B cell (primary cell): Measurements from ENCODE around the gene EPB41L4A. TPM values are rescaled to one million over a fixed set of nuclear protein-coding genes. Genes with fewer than 3 reads are reported as not detected.
A peak's percentile ranks its signal among the peaks of the same experiment; 100 is the strongest.

ENCODE experiments used
- ATAC-seq: fragments of 200-7000 bp; cut with Tn5 transposase; one replicate; pipeline ENCODE4 v1.10.0; 2021; ENCODE audit warnings: low read depth, mild to moderate bottlenecking, moderate number of reproducible peaks, moderate library complexity
- CTCF ChIA-PET: fragments of 350-600 bp; sonication (Branson Sonifier 250); formaldehyde crosslinking; loops from one replicate; lab custom pipeline; 2021; ENCODE audit warnings: antibody characterized with exemption, inconsistent platforms; lab: Charles Lee
- POLR2A ChIA-PET: fragments of 350-600 bp; sonication (Branson Sonifier 250); formaldehyde crosslinking; loops from one replicate; lab custom pipeline; 2021; ENCODE audit warnings: antibody characterized with exemption; lab: Charles Lee
- DNase-seq: peaks from one replicate; pipeline ENCODE4 v3.0.0; 2013
- H2AFZ ChIP-seq: 2 replicates; pipeline ENCODE4 v1.6.1; 2012; ENCODE audit warnings: mild to moderate bottlenecking, low read depth, low read length; ENCODE audit not compliant: insufficient read depth, poor library complexity, severe bottlenecking
- H3K27ac ChIP-seq, 2 donors: 1 replicate in 1 of 2; 2 replicates in 1 of 2; pipeline ENCODE4 v1.5.1; 2012 to 2013; ENCODE audit warnings: low read length in 2 of 2, mild to moderate bottlenecking in 2 of 2, moderate library complexity in 1 of 2
- H3K27me3 ChIP-seq, 4 experiments: fragments of 200-600 bp in 1 of 4; sonication (generic) in 1 of 4; replicated peaks in 1 of 4; 1 replicate in 2 of 4; 2 replicates in 2 of 4; pipeline versions ENCODE4 v1.6.1 to v1.7.0; 2013 to 2016; ENCODE audit warnings: low read length in 3 of 4, mild to moderate bottlenecking in 2 of 4, mixed read lengths in 1 of 4, moderate library complexity in 1 of 4; ENCODE audit not compliant: insufficient read depth in 4 of 4, control insufficient read depth in 3 of 4; ENCODE audit errors: control extremely low read depth in 1 of 4
- H3K36me3 ChIP-seq, 2 experiments: replicated peaks in 1 of 2; 1 replicate in 1 of 2; 2 replicates in 1 of 2; pipeline versions ENCODE4 v1.6.1 to v1.7.1; 2013; ENCODE audit warnings: low read length in 1 of 2; ENCODE audit not compliant: insufficient read depth in 2 of 2, control insufficient read depth in 1 of 2; ENCODE audit errors: control extremely low read depth in 1 of 2, extremely low read depth in 1 of 2
- H3K4me1 ChIP-seq, 2 donors: fragments of 200-600 bp in 1 of 2; sonication (generic) in 1 of 2; 1 replicate in 1 of 2; 2 replicates in 1 of 2; pipeline versions ENCODE4 v1.5.1 to v1.6.1; 2013 to 2017; ENCODE audit warnings: low read length in 2 of 2; ENCODE audit not compliant: control insufficient read depth in 2 of 2, insufficient read depth in 2 of 2
- H3K4me2 ChIP-seq: replicated peaks from 2 replicates; pipeline ENCODE3; 2012; ENCODE audit warnings: mild to moderate bottlenecking, low read depth, low read length; ENCODE audit not compliant: poor library complexity, severe bottlenecking
- H3K4me3 ChIP-seq, 5 experiments: fragments of 200-600 bp in 1 of 5; sonication (generic) in 1 of 5; 1 replicate in 3 of 5; 2 replicates in 2 of 5; pipeline versions ENCODE4 v1.5.1 to v1.7.0; 2011 to 2016; ENCODE audit warnings: low read length in 4 of 5, mild to moderate bottlenecking in 4 of 5, low read depth in 2 of 5, control low read depth in 1 of 5, moderate library complexity in 1 of 5; ENCODE audit not compliant: insufficient read depth in 1 of 5; ENCODE audit errors: control extremely low read depth in 1 of 5, extremely low read depth in 1 of 5
- H3K79me2 ChIP-seq: fragments of 200-600 bp; sonication (generic); one replicate; pipeline ENCODE4 v1.6.0; 2016; ENCODE audit warnings: low read length; ENCODE audit not compliant: control insufficient read depth, insufficient read depth
- H3K9ac ChIP-seq: fragments of 200-600 bp; sonication (generic); 2 replicates; pipeline ENCODE4 v1.6.1; 2017; ENCODE audit warnings: mild to moderate bottlenecking, low read length, moderate library complexity
- H3K9me3 ChIP-seq, 3 donors: one replicate each; pipeline versions ENCODE4 v1.6.1 to v1.7.1; 2013; ENCODE audit warnings: low read length in 2 of 3; ENCODE audit not compliant: control insufficient read depth in 2 of 3, insufficient read depth in 1 of 3; ENCODE audit errors: control extremely low read depth in 1 of 3
- H4K20me1 ChIP-seq: 2 replicates; pipeline ENCODE4 v1.6.0; 2012; ENCODE audit warnings: mild to moderate bottlenecking, low read length; ENCODE audit not compliant: insufficient read depth, control insufficient read depth, poor library complexity, severe bottlenecking
- H3K27ac Mint-ChIP-seq: one replicate; pipeline ENCODE4 v1.8.0; 2021; ENCODE audit warnings: mixed read lengths
- H3K27me3 Mint-ChIP-seq: one replicate; pipeline ENCODE4 v1.8.0; 2021; ENCODE audit warnings: mixed read lengths
- H3K4me1 Mint-ChIP-seq: one replicate; pipeline ENCODE4 v1.8.0; 2021; ENCODE audit warnings: mixed read lengths
- H3K4me3 Mint-ChIP-seq: one replicate; pipeline ENCODE4 v1.8.0; 2021; ENCODE audit warnings: mixed read lengths
- H3K9me3 Mint-ChIP-seq: one replicate; pipeline ENCODE4 v1.8.0; 2022; ENCODE audit warnings: mixed read lengths; ENCODE audit not compliant: insufficient read depth
- CTCF ChIP-seq: fragments of 200-600 bp; IDR thresholded peaks from one replicate; pipeline ENCODE4 v1.8.0; 2022; ENCODE audit warnings: antibody characterized with exemption, mild to moderate bottlenecking
- EZH2 ChIP-seq: IDR thresholded peaks from 2 replicates; pipeline ENCODE4 v1.6.1; 2012; ENCODE audit warnings: borderline replicate concordance, low read depth, mild to moderate bottlenecking, moderate library complexity, low read length; ENCODE audit not compliant: insufficient read depth, poor library complexity, severe bottlenecking
- WGBS: methylation state at CpG from one replicate; pipeline ENCODE4 v1.1.5; 2013; ENCODE audit warnings: missing lambda C conversion rate; ENCODE audit not compliant: insufficient coverage; 5-methylcytosine and 5-hydroxymethylcytosine counted together
- intact Hi-C: fragments of 100-400 bp; cut with micrococcal nuclease; formaldehyde crosslinking; loops from one replicate; pipeline ENCODE4 v1.10.0; 2022
- polyA plus RNA-seq: library from polyadenylated mRNA; depleted of rRNA; stranded (reverse); fragments of >200 nt; gene quantifications from 2 replicates; pipeline ENCODE4 v1.2.3, GENCODE V29; 2012
- total RNA-seq, 2 donors: library from RNA; stranded (reverse); fragments of 120-200 nt in 1 of 2; gene quantifications; 1 replicate in 1 of 2; 2 replicates in 1 of 2; pipeline versions ENCODE4 v1.2.3 to v1.2.4, GENCODE V29; 2013 to 2022

EPB41L4A gene
- total and polyA plus RNA-seq, 2 donors (not counting 1 experiment from before 2014, with no cell fraction given), result 1.8 to 12.9 TPM

DNA sequence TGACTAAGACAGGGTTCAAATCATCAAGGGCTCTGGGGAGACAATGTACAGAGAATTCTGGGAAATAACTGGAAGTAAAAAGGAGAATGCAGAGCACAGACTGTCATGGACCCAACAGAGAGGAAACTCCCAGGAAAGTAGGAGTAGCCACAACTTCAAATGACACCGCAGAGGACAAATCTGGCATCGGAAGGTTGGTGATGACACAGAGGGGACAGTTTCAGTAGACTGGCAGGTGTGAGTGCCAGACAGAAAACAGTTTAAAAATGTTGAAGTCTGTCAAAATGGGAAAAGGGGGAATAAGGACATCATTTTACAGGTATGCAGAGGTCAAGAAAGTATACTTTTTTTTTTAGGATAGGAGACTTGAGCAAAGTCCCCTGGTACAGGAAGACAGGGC, 70.2 kb downstream of the EPB41L4A start:
- Histone ChIP-seq H4K20me1 (no peaks in the 10 kb centered on the region), H2AFZ (no peak overlapping the region), H3K4me1 (peaks cover 4 to 7% of the 10 kb centered on the region in 2 donors), H3K4me2 (no peak overlapping the region), H3K9ac (no peak overlapping the region), H3K4me3 (no peak overlapping the region), H3K27ac (no peak overlapping the region), H3K79me2 (no peaks in the 10 kb centered on the region), H3K27me3 (no peaks in the 10 kb centered on the region), H3K9me3 (no peaks in the 10 kb centered on the region), H3K36me3 (no peaks in the 10 kb centered on the region)
- Mint-ChIP-seq H3K27me3 (no peaks in the 10 kb centered on the region), H3K9me3 (no peaks in the 10 kb centered on the region), H3K27ac (no peak overlapping the region), H3K4me1 (peaks cover 8% of the 10 kb centered on the region), H3K4me3 (no peak overlapping the region)
- CTCF ChIA-PET, result no interaction called here
- ATAC-seq, result no peak
- no peak for TF ChIP-seq EZH2
- no peak for TF ChIP-seq CTCF
- intact Hi-C loops, result no loop called here
- DNase-seq, result no peak
- 92% methylated on average over 2 of the region's 2 CpGs for WGBS
- POLR2A ChIA-PET, result no interaction called here

DNA sequence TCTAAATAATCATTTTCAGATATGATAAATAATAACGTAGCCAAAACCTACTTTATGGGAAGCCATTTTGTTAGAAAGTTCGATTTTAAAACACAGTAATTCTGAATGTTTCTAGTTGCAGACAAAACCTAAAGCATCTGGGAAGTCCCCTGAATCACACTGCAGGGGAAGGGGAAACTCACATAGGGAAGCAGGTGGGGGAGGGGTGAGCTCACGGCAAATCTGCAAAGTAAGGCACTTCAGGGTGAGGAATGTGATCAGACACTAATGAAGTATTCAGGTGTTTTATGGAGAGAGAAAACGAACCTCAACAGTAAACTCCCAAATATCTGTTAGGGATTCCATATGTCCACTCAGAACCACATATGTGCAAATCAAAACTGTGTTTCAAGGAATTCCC, 70.7 kb downstream of the EPB41L4A start:
- ChIA-PET POLR2A (no interaction called here), CTCF (no interaction called here)
- no peak overlapping the region for H3K27ac Mint-ChIP-seq
- no peaks in the 10 kb centered on the region for H3K27me3 ChIP-seq
- H3K4me3 ChIP-seq, result no peak overlapping the region
- peak; percentile 10 for DNase-seq
- no peak overlapping the region for H3K9ac ChIP-seq
- no peaks in the 10 kb centered on the region for H3K27me3 Mint-ChIP-seq
- H3K9me3 Mint-ChIP-seq, result no peaks in the 10 kb centered on the region
- no peaks in the 10 kb centered on the region for H4K20me1 ChIP-seq
- H3K4me3 Mint-ChIP-seq, result no peak overlapping the region
- no peaks in the 10 kb centered on the region for H3K36me3 ChIP-seq
- peaks cover 8% of the 10 kb centered on the region for H3K4me1 Mint-ChIP-seq
- H2AFZ ChIP-seq, result no peak overlapping the region
- no peaks in the 10 kb centered on the region for H3K79me2 ChIP-seq
- no peak overlapping the region for H3K27ac ChIP-seq
- no peaks in the 10 kb centered on the region for H3K9me3 ChIP-seq
- no peak for TF ChIP-seq EZH2
- no peak for TF ChIP-seq CTCF
- H3K4me2 ChIP-seq, result no peak overlapping the region
- ATAC-seq, result no peak
- WGBS, result no CpG with 5 or more reads among the region's 4 CpGs
- H3K4me1 ChIP-seq, result peaks cover 4 to 7% of the 10 kb centered on the region in 2 donors
- intact Hi-C loops, result no loop called here
